Posterior cingulate gyrus (tissue), 11 donors: ENCODE results near the gene IL1F10.
A peak's percentile ranks its signal among the peaks of the same experiment; 100 is the strongest.

Experiments used
- DNase-seq, 10 donors: peaks; one replicate each; pipeline versions ENCODE4 v3.0.0 to v3.0.0-alpha.2; 2020 to 2021; ENCODE audit warnings: mixed read lengths in 3 of 10
- intact Hi-C: fragments of 100-400 bp; cut with DNase I; formaldehyde crosslinking; loops from one replicate; pipeline ENCODE4 v1.15.1; 2023

Gene IL1F10, protein sequence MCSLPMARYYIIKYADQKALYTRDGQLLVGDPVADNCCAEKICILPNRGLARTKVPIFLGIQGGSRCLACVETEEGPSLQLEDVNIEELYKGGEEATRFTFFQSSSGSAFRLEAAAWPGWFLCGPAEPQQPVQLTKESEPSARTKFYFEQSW

DNA sequence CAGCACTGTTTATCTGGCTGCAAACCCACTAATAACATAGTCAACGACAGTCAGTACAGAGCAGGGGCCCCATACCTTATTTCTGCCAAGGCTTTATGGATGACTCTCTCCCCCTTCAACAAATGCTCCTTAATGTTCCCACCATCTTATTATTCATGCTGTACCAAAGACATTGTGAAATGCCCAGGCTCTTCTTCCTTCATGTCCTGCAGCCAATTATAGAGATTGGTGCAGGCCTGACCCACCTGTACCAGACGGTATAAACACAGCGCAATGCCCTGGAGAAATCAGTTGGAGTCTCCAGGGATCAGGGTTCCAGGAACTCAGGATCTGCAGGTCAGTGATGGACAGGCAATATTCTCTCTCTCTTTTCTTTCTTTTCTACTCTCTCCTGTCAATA is at the start of gene IL1F10:
TSS of gene IL1F10 (plus strand) at position 290 of the 400 bp plus-strand sequence. CDS start 4,769 bp downstream, outside the sequence.
- intact Hi-C loops = no loop called here

DNA sequence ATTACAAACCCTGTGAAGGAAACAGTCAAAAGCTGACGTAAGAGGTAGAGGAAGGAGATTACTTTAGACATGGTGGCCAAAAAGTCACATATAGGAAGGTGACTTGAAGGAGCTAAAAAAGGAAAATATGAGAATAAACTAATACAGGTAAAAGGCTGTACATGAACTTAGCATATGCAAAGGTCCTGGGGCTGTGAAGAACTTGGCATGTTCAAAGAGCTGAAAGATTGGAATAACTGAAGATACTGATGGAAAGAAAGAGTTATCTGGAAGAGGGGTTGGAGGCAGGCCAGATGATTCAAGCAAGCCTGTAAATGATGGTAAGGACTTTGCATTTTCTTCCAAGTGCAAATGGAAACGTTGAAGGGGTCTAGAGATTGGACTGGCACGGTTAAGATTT is 49.3 kb upstream of the IL1F10 start:
- intact Hi-C loops = no loop called here
- DNase-seq = no peak

More for the DNA sequence above, at the start of gene IL1F10:
- no peak for DNase-seq

DNA sequence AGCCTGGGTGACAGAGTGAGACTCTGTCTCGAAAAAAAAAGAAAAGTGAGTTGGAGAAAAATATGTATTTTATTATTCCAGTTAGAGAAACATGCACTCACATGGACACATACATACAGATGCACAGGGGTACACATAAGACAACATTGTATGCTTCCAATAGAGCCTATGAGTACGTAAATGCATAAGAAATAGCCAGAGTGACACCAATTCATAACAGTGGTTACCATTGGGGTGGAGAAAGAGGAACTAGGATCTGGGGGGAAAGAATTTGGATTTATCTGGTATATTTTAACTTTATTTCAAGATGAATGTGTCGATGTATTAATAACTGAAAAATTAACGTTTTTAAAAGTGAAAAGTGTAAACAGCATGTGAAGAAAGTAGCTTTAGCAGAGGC is 46.5 kb upstream of the IL1F10 start:
- no peak for DNase-seq
- intact Hi-C loops = no loop called here

DNA sequence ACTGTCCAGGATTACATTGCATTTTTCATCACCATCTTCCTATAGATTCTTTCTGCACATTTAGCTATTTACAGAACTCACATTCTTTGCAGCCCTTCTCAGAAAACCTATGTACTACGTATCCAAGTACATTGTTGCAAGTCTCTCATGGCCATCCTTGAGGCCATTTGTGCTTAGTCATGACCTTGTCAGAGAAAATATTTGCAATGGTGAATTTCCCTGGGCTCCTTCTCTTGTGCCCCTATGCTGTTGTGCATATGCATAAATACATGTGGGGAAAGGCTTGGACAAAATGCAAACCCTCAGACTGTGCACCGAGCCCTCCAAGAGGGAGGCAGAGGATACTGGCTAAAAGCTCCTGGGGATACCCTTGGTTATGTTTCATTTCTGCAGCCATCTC is 43.0 kb upstream of the IL1F10 start:
- DNase-seq = no peak
- intact Hi-C loops = no loop called here

DNA sequence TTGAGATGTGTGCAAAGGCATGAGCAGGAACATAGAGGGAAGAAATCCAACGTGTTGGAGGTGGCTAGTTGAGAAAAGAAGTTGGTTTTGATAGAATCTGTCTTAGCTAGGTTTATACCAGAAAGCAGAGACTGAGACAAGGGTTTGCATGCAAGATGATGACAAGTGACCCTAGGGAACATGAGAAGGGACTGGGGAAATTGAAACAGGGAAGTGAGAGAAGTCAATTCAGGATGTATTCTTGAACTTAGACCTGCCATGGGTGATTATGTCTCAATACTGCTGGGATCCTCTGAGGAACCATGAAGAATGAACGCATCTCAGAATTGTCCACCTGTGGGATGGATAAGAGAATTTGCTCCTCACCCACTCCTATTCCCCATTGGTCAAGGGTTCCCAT is 42.0 kb upstream of the IL1F10 start:
- DNase-seq = no peak

DNA sequence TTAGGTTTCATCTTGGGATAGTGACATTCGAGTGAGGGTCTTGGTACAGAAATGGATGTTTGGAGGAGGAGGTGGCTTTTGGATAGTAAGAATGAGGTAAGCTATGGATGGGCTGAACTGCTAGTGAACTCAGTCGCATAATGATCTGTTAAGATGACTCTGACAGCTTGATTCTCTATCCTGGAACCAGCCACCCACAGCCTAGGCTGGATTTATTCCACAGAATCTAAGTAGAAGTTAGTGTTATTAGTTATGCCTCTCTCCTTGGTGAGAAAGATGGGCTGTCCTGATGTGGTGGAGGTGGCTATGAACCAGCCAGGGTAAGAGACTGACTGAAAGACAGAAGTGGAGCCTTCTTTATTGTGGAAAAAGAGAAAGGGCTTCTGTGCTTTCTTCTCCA is 40.1 kb upstream of the IL1F10 start:
- intact Hi-C loops = no loop called here

More for the DNA sequence above, 42.0 kb upstream of the IL1F10 start:
- intact Hi-C loops = no loop called here

DNA sequence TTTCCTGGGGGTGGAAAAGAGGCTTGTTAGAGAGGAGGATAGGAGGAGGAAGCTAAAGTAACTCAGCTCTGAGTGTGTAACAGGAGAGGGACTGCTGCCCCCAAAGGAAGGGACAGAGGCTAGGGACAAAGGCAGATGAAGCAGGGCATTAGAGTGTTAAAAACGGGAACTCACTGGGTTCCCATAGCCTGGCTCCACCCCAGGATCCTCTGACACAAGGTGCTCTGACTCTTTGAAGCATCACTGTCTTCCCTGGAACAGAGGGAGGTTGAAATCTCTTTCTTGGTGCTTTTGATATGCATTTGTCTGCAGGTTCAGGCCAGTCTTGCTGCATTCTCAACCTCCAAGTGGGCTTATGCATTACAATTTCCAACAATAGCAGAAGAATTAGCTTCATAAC is 39.7 kb upstream of the IL1F10 start:
- intact Hi-C loops = no loop called here

More for the DNA sequence above, 40.1 kb upstream of the IL1F10 start:
- DNase-seq = no peak

DNA sequence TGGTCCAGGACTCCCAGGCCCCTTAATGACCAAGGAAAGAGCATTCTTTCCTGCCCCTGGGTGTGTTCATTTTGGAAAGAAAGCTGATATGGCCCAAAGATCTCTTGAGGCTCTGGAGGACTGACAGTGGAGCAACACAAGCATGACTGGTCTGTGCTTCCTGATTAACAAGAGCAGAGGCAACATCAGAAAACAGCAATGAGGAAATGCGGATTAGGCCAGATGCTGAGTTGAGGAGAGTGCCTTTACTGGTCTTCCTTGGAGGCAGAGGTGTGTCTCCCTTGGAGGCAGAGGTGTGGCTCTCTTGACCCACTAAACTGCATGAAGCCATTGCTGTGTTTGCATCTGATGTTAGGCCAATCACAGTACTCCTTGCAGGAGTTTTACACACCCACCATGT is 35.0 kb upstream of the IL1F10 start:
- no peak for DNase-seq
- intact Hi-C loops = no loop called here

More for the DNA sequence above, 39.7 kb upstream of the IL1F10 start:
- DNase-seq = no peak

DNA sequence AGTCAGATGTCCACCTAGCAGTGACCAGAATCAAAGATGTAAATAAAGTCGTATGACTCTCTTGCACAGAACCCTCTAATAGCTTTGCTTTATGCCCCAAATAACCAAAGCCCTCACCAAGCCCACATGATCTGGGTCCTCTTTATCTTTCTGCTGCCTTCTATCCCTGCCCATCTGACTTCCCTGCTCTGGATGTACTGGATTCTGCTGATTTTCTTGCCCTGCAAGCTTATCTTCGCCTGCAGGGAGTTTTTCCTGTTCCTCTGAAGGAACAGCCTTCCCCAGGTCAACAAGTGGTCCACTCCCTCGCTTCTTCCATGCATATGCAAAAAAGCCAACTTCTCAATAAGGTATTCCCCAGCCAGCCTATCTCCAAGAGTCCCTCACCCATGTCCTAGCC is 33.8 kb upstream of the IL1F10 start:
- no peak for DNase-seq
- intact Hi-C loops = no loop called here

DNA sequence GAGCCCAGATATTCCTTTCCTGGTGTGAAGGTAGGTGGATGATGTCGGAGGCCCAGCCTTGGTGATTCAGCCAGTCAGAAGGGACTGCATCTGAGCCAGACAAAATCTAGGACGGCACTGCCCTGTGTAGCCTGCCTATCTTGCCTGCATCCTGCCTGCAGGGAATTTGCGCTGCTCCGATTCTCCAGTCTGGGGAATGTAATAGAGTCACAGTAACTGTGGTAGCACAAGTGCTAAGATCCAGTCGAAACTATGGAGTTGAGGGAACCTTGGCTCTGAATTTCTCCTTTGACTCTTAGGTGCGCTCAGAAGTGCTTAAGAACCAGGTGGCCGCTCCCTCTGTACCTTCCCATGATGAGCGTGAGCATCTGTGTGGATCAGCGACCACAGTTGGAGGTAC is 31.0 kb upstream of the IL1F10 start:
- peak in 5 of 10 donors; percentile 13 to 82 (median 21) for DNase-seq
- intact Hi-C loops = no loop called here

DNA sequence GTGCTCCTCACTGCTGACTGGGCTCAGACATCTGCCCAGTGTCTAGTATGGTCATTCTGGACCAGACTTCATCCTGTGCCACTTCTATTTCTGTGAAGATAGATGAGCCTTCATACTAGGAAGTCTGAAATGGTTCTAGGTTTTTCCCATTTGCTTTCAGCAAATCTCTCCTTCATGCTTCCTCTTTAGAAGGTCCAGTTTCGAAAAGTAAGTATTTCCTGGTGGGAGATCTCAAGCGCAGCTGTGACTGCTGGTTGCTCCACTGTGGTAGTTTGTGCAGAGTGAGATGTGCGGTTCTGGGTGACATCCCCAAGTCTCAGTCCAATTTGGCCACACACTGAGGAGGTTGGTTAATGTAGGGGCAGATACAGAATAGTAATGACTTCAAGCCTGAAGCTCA is 29.5 kb upstream of the IL1F10 start:
- intact Hi-C loops = no loop called here
- no peak for DNase-seq

DNA sequence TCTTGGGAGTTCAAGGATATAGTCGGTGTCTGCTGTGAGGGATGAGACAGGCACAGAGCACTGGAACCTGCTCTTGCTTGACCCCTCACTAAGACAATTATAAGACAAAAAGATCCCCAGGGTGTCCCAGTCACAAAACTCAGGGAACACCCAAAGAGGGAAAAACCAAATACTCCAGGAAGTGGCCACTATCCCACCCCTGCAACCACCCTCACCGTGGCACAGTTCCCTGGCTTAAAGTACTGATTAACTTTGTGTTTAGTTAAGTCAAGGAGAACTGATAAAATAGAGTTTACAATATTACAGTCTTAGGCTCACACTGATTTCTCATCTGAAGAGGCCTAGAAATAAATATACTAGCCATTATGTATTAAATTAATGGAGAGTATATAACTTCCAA is 28.6 kb upstream of the IL1F10 start:
- intact Hi-C loops = no loop called here
- DNase-seq = no peak

DNA sequence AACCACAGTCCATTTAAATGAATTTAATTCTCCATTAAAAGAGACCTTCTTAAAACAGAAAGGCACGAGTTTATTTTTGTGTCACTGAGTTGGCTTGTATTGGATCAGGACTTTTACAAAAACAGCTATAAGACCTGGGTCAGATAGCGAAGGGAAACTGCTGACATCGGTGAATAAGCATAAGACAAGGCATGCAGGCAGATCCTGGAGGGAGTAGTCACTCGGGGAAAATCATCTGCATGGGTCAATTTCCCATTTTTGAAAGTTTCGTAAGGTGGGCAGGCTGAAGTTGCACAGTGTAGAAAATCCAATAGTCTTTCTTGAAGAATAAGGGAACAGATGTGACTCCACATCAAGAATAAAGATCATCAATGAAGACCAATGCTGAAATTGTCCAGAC is 28.1 kb upstream of the IL1F10 start:
- no peak for DNase-seq
- intact Hi-C loops = no loop called here

DNA sequence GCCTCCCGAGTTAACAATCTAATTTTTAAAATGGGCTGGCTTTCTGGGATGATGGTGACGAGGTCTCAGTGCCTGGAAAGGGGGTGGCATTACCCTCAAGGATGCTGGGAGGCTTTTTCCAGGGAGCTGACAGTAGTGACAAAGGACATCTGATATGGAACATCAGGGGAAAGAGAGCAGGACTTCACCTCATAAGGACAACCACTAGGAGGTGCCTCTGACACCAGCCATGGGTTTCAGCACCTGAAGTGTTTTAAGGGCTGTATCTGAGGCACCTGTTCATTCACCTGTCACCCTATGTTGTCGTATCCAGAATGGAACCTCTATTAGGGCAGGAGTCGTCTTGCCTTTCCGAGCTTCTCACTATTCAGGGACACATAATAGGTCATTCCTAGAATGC is 25.9 kb upstream of the IL1F10 start:
- intact Hi-C loops = no loop called here
- DNase-seq = no peak

DNA sequence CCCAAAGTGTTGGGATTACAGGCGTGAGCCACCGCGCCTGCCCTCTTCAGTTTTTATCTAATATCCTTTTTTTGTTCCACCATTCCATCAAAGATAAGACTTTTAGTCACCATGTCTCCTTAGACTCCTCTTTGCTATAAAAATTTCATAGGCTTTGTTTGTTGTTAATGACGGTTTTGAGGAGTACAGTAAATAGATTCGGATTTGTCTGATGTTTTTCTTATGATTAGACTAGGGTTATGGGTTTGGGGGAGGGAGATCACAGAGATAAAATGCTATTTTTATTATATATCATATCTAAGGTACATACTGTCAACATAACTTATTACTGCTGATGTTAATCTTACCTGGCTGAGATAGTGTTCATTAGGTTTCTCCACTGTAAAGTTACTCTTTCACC is 21.3 kb upstream of the IL1F10 start:
- intact Hi-C loops = no loop called here
- DNase-seq = no peak

DNA sequence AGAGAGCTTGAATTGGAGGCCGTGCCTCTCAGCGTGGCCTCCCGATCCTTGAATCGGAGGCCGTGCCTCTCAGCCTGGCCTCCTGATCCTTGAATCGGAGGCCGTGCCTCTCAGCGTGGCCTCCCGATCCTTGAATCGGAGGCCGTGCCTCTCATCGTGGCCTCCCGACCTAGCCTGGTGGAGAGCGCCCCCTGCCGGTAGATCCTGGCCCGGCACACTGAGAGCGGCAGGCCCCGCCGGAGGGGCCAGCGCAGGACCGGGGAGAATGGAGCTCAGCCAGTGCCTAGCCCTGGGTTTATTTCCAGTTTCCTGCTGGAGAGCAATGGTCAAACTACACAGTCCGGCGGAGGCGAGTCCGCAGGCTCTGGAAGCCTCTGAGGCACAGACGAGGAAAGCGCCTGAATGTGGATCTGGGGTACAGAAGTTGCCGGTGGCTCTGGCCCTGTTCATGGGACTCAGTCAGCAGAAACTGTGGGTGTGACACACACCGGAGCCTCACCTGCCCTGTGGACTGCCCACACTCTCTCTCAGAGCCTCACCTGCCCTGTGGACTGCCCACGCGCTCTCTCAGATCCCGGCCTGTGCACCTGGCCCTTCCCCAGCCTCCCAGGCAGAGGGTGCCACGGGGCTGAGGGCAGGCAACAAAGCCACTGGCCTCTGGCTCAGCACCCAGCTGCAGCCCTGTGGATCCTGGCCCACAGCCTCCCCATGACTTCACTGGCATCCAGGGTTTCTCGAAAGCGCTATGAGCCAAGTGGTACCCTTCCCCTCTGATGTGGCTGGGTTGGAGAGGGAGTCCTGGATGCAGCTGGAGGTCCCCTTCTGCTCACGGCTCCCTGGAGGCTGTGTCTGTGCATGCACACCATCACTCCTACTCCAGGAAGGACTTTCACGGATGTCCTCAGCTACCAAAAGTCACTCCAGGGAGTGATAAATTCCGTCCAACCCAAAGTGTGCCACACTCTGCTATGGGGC is 16.6 kb upstream of the IL1F10 start:
- no peak for DNase-seq
- intact Hi-C loops = no loop called here

DNA sequence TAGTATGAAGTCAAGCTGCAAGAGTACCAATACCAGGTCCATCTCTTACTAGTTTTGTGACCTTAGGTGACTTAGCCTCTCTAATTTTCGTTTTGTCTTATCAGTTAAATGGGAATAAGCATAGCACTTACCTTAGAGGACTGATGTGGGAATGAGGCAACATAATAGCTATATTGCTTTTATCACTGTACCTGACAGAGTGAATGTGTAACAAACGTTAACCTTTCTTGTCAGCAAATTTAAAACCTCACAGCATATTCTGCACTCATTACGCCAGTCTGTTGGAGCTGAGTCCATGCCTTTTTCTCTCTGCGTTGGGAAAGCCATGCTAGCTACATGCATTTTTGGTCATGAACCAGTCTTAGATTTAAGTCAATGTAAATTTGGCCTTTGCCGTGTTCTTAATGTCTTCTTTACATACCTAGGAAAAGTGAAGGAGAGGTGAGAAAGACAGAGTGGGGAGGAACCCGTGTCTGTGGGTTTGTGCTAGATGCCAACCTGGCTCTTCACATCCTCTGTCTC is 15.3 kb upstream of the IL1F10 start, which contains the start of gene IL36B:
TSS of gene IL36B (minus strand) at position 472 of the 522 bp plus-strand sequence.
- intact Hi-C loops = no loop called here

DNA sequence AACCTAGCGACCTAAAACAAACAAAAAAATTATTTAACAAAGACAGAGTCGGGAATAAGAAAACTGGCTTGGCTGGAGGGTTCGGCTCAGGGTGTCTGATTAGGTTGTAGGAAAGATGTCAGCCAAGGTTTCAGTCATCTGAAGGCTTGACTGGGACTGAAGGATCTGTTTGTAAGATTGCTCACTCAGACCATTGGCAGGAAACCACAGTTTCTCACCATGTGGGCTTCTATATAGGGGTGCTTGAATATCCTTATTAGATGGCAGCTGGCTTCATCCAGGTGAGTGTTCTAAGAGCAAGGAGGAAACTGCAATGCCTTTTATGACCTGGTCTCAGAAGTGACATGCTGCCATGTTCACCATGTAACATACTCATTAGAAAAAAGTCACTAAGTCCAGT is 14.1 kb upstream of the IL1F10 start:
- intact Hi-C loops = no loop called here
- DNase-seq = no peak

More for the DNA sequence above, 15.3 kb upstream of the IL1F10 start, which contains the start of gene IL36B:
- no peak for DNase-seq

DNA sequence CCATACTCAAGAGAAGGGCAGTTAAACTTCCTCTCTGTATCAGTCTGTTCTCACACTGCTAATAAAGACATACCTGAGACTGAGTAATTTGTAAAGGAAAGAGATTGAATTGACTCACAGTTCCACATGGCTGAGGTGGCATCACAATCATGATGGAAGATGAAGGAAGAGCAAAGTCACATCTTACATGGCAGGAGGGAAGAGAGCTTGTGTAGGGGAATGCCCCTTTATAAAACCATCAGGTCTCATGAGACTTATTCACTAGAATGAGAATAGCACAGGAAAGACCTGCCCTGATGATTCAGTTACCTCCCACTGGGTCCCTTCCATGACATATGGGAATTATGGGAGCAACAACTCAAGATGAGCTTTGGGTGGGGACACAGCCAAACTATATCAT is 13.7 kb upstream of the IL1F10 start:
- intact Hi-C loops = no loop called here
- DNase-seq = no peak

DNA sequence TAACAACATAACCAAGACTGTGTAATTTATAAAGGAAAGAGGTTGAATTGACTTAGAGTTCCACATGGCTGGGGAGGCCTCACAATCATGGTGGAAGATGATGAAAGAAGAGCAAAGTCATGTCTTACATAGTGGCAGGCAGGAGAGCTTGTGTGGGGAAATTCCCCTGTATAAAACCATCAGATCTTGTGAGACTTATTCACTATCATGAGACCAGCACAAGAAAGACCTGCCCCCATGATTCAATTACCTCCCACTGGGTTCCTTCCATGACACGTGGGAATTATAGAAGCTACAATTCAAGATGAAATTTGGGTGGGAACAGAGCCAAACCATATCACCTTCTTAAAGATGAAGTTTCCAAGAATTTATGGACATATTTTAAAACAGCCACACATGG is 11.2 kb upstream of the IL1F10 start:
- intact Hi-C loops = no loop called here

DNA sequence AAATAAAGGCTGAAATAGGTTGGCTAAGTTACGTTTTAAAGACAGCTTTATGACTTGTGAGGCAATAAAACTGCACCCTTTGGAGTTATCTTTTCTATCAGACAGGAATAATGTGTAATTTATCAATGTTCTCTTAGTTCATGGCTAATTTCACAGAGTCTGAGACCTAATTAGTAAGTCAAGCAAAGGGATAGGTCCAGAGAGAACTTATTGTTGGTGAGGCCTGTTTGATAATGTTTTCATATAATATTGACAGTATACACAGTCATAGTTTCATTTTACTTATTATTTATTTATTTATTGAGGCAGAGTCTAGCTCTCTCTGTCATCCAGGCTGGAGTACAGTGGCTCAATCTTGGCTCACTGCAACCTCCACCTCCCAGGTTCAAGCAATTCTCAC is 10.7 kb upstream of the IL1F10 start:
- DNase-seq = no peak
- intact Hi-C loops = no loop called here

More for the DNA sequence above, 11.2 kb upstream of the IL1F10 start:
- no peak for DNase-seq
